HEK293 (cell line): ENCODE measurements around the gene WDR74.

Source experiments
- CTCF ChIA-PET: fragments of 350-600 bp; formaldehyde crosslinking; extraction: SDS; loops from one replicate; lab custom pipeline; 2021; ENCODE audit warnings: antibody characterized with exemption; lab: Yijun Ruan, JAX
- POLR2A ChIA-PET: fragments of 300-600 bp; formaldehyde crosslinking; extraction: SDS; loops from one replicate; lab custom pipeline; 2020; ENCODE audit warnings: antibody characterized with exemption, inconsistent platforms; lab: Yijun Ruan, JAX
- H3K27ac ChIP-seq: fragments of 200-500 bp; sonication (Bioruptor generic); 2 replicates; pipeline ENCODE4 v1.5.1; 2014; ENCODE audit warnings: low read depth, low read length, control low read depth, inconsistent platforms; ENCODE audit errors: extremely low read depth
- H3K36me3 ChIP-seq, 2 experiments: fragments of 200-500 bp in 1 of 2; sonication (Bioruptor generic) in 1 of 2; 1 replicate in 1 of 2; 2 replicates in 1 of 2; pipeline ENCODE4 v1.5.1; 2014 to 2017; ENCODE audit warnings: inconsistent platforms in 2 of 2, low read length in 2 of 2; ENCODE audit not compliant: control insufficient read depth in 2 of 2, insufficient read depth in 1 of 2
- H3K4me1 ChIP-seq: fragments of 200-500 bp; sonication (Bioruptor generic); 2 replicates; pipeline ENCODE4 v1.5.1; 2014; ENCODE audit warnings: mild to moderate bottlenecking, low read length, inconsistent platforms; ENCODE audit not compliant: control insufficient read depth, insufficient read depth
- H3K4me3 ChIP-seq: 2 replicates; pipeline ENCODE4 v1.5.1; 2011; ENCODE audit warnings: low read depth, mild to moderate bottlenecking, control low read depth, low read length, moderate library complexity
- H3K9me3 ChIP-seq: fragments of 200-500 bp; sonication (Bioruptor generic); 2 replicates; pipeline ENCODE4 v1.5.1; 2014; ENCODE audit warnings: low read depth, low read length, inconsistent platforms; ENCODE audit not compliant: control insufficient read depth, insufficient read depth
- FEZF1 ChIP-seq: fragments of 450-650 bp; formaldehyde crosslinking; IDR thresholded peaks from 2 replicates; pipeline ENCODE4 v1.5.1; 2016; ENCODE audit warnings: missing biosample characterization, missing genetic modification characterization
- HOXC10 ChIP-seq: sonication (generic); formaldehyde crosslinking; IDR thresholded peaks from 2 replicates; pipeline ENCODE4 v1.8.1; 2023; ENCODE audit warnings: mild to moderate bottlenecking, missing genetic modification reagents
- IKZF3 ChIP-seq: fragments of 450-650 bp; IDR thresholded peaks from 2 replicates; pipeline ENCODE4 v1.5.0; 2018; ENCODE audit warnings: missing biosample characterization, mild to moderate bottlenecking, missing genetic modification characterization, moderate library complexity
- KLF16 ChIP-seq: fragments of 450-650 bp; formaldehyde crosslinking; IDR thresholded peaks from 2 replicates; pipeline ENCODE4 v1.5.1; 2017; ENCODE audit warnings: missing biosample characterization, missing genetic modification characterization
- KLF7 ChIP-seq: fragments of 450-650 bp; formaldehyde crosslinking; IDR thresholded peaks from 2 replicates; pipeline ENCODE4 v1.5.1; 2016; ENCODE audit warnings: missing biosample characterization, missing genetic modification characterization, borderline replicate concordance
- SCRT1 ChIP-seq: fragments of 450-650 bp; formaldehyde crosslinking; IDR thresholded peaks from 2 replicates; pipeline ENCODE4 v1.5.1; 2016; ENCODE audit warnings: missing biosample characterization, missing genetic modification characterization, borderline replicate concordance
- SP3 ChIP-seq: fragments of 450-650 bp; formaldehyde crosslinking; IDR thresholded peaks from 2 replicates; pipeline ENCODE4 v1.5.1; 2016; ENCODE audit warnings: missing biosample characterization, missing genetic modification characterization
- TCF7L2 ChIP-seq: IDR thresholded peaks from 2 replicates; pipeline ENCODE4 v1.6.1; 2011; ENCODE audit warnings: low read depth, mild to moderate bottlenecking, inconsistent platforms, low read length, moderate library complexity, borderline replicate concordance
- ZBTB48 ChIP-seq: fragments of 450-650 bp; formaldehyde crosslinking; IDR thresholded peaks from 2 replicates; pipeline ENCODE4 v1.5.1; 2016; ENCODE audit warnings: missing biosample characterization, missing genetic modification characterization
- ZBTB7A ChIP-seq: fragments of 450-650 bp; formaldehyde crosslinking; IDR thresholded peaks from 2 replicates; pipeline ENCODE4 v1.5.1; 2016; ENCODE audit warnings: low read depth, missing biosample characterization, missing genetic modification characterization
- ZNF138 ChIP-seq: fragments of 450-650 bp; formaldehyde crosslinking; IDR thresholded peaks from 2 replicates; pipeline ENCODE4 v1.5.1; 2016; ENCODE audit warnings: missing biosample characterization, missing genetic modification characterization, borderline replicate concordance
- ZNF174 ChIP-seq: fragments of 450-650 bp; formaldehyde crosslinking; IDR thresholded peaks from 2 replicates; pipeline ENCODE4 v1.5.0; 2017; ENCODE audit warnings: missing biosample characterization, mild to moderate bottlenecking, missing genetic modification characterization
- ZNF214 ChIP-seq: fragments of 450-650 bp; formaldehyde crosslinking; IDR thresholded peaks from 2 replicates; pipeline ENCODE4 v1.5.1; 2017; ENCODE audit warnings: missing biosample characterization, mild to moderate bottlenecking, missing genetic modification characterization, borderline replicate concordance
- ZNF223 ChIP-seq: fragments of 450-650 bp; formaldehyde crosslinking; IDR thresholded peaks from 2 replicates; pipeline ENCODE4 v1.5.1; 2016; ENCODE audit warnings: missing biosample characterization, missing genetic modification characterization
- ZNF366 ChIP-seq: fragments of 450-650 bp; formaldehyde crosslinking; conservative IDR thresholded peaks from 2 replicates; pipeline ENCODE4 v1.5.1; 2016; ENCODE audit warnings: missing biosample characterization, missing genetic modification characterization
- ZNF514 ChIP-seq: fragments of 450-650 bp; formaldehyde crosslinking; IDR thresholded peaks from 2 replicates; pipeline ENCODE4 v1.5.1; 2016; ENCODE audit warnings: missing biosample characterization, missing genetic modification characterization
- ZNF560 ChIP-seq: fragments of 450-650 bp; formaldehyde crosslinking; IDR thresholded peaks from 2 replicates; pipeline ENCODE4 v1.5.1; 2017; ENCODE audit warnings: missing biosample characterization, missing genetic modification characterization, borderline replicate concordance
- ZNF623 ChIP-seq: fragments of 450-650 bp; formaldehyde crosslinking; IDR thresholded peaks from 2 replicates; pipeline ENCODE4 v1.5.1; 2016; ENCODE audit warnings: missing biosample characterization, missing genetic modification characterization
- ZNF626 ChIP-seq: fragments of 450-650 bp; sonication (Bioruptor Pico); formaldehyde crosslinking; IDR thresholded peaks from 2 replicates; pipeline ENCODE4 v1.5.1; 2018; ENCODE audit warnings: missing biosample characterization, missing genetic modification characterization, inconsistent platforms
- ZNF707 ChIP-seq: fragments of 450-650 bp; formaldehyde crosslinking; IDR thresholded peaks from 2 replicates; pipeline ENCODE4 v1.5.1; 2016; ENCODE audit warnings: missing biosample characterization, missing genetic modification characterization
- TF ChIP-seq, protein P1 (sequence below): fragments of 450-650 bp; formaldehyde crosslinking; IDR thresholded peaks from 2 replicates; pipeline ENCODE4 v1.5.1; 2016; ENCODE audit warnings: missing biosample characterization, missing genetic modification characterization
- TF ChIP-seq, protein P2 (sequence below): fragments of 450-650 bp; formaldehyde crosslinking; IDR thresholded peaks from 2 replicates; pipeline ENCODE4 v1.5.1; 2017; ENCODE audit warnings: missing biosample characterization, missing genetic modification characterization
- TF ChIP-seq, protein P3 (sequence below): IDR thresholded peaks from 2 replicates; pipeline ENCODE4 v1.6.1; 2011; ENCODE audit warnings: mild to moderate bottlenecking, low read depth, low read length, borderline replicate concordance

WDR74 gene

DNA sequence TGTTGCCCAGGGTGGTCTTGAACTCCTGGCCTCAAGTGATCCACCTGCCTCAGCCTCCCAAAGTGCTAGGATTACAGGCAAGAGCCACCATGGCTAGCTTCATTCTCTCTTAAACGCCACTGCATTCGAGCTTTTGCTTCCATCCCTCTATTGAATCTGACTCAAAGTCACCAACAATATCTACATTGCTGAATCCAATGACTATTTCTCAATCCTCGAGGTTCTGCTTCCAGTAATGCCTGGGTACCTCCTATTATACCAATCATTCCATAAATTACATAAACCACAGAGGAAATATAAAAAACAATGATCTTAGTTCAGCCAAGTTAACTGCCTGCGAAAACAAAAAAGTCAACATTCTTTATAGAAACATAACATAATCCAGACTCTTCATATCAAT, 22.3 kb downstream of the WDR74 start (continued):
- no peak for TF ChIP-seq ZBTB48 (tag by site-specific recombination)
- no peak for TF ChIP-seq IKZF3

DNA sequence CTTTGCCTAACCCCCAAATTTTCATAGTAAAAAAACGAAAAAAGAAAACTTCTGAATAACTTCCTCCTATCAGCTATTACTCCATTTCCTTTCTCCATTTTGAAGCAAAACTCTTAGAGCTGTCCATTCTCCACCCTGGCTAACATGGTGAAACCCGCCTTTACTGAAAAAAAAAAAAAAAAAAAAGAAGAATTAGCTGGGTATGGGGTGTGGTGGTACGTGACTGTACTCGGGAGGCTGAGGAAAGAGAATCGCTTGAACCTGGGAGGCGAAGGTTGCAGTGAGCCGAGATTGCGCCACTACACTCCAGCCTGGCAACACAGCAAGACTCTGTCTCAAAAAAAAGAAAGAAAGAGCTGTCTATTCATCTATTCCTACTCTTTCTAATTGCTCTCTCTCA, 22.8 kb downstream of the WDR74 start:
- Histone ChIP-seq H3K4me1 (no peaks in the 10 kb centered on the region), H3K9me3 (no peaks in the 10 kb centered on the region), H3K27ac (no peak overlapping the region), H3K4me3 (no peak overlapping the region), H3K36me3 (peaks cover 25 to 54% of the 10 kb centered on the region in 2 experiments; a peak in 2 of 3 replicates)
- TF ChIP-seq, protein P1, sequence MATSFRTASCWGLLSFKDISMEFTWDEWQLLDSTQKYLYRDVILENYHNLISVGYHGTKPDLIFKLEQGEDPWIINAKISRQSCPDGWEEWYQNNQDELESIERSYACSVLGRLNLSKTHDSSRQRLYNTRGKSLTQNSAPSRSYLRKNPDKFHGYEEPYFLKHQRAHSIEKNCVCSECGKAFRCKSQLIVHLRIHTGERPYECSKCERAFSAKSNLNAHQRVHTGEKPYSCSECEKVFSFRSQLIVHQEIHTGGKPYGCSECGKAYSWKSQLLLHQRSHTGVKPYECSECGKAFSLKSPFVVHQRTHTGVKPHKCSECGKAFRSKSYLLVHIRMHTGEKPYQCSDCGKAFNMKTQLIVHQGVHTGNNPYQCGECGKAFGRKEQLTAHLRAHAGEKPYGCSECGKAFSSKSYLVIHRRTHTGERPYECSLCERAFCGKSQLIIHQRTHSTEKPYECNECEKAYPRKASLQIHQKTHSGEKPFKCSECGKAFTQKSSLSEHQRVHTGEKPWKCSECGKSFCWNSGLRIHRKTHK (tag by site-specific recombination), result no peak
- TF ChIP-seq ZNF626 (tag by site-specific recombination) (no peak), KLF7 (tag by site-specific recombination) (no peak), SCRT1 (tag by site-specific recombination) (no peak), HOXC10 (CRISPR knock-in tag) (no peak), ZNF214 (tag by site-specific recombination) (no peak), ZNF138 (tag by site-specific recombination) (no peak), ZBTB7A (no peak)
- POLR2A ChIA-PET, result interaction anchor here (1.2 to 3.2 kb wide), 3 partner anchors 11 to 25 kb away, joined by 4 to 11 read pairs (median 9); partner anchors contain the start of genes NXF1, STX5 and TEX54
- CTCF ChIA-PET, result interaction anchor here (0.9 to 1.8 kb wide), 4 partner anchors 13 to 159 kb away, joined by 4 to 5 read pairs (median 4); partner anchors contain the start of gene TEX54

DNA sequence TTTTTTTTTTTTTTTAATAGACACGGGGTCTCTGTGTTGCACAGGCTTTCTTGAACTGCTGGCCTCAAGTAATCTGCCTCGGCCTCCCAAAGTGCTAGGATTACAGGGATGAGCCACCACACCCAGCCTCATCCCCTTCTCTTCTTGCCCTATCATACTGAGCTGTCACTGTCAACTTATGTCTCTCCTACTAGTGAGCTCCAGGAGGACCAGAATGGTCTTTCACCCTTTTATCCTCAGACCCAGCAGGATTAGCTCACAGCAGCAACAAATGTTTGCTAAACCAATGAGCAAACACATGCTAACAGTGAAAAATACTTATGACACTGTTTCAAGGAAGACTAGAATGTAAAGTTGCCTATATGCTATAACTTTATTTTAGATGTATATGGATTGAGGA, 27.7 kb downstream of the WDR74 start:
- ChIA-PET CTCF (interaction anchor here (0.6 to 0.8 kb wide), 5 partner anchors 21 to 1051 kb away, joined by 3 to 5 read pairs (median 4); no protein-coding TSS in a partner anchor), POLR2A (interaction anchor here (0.6 to 2.9 kb wide), 6 partner anchors 10 to 30 kb away, joined by 3 to 14 read pairs (median 4); partner anchors contain the start of genes STX5, TEX54 and TMEM179B)
- no peak for TF ChIP-seq ZNF560 (tag by site-specific recombination)
- TF ChIP-seq ZNF626 (tag by site-specific recombination), result no peak
- TF ChIP-seq FEZF1, result no peak
- no peak for TF ChIP-seq ZNF174
- no peaks in the 10 kb centered on the region for H3K4me1 ChIP-seq
- peaks cover 10 to 26% of the 10 kb centered on the region in 2 experiments; a peak in 2 of 3 replicates for H3K36me3 ChIP-seq
- H3K27ac ChIP-seq, result no peak overlapping the region
- no peak overlapping the region for H3K4me3 ChIP-seq
- H3K9me3 ChIP-seq, result no peaks in the 10 kb centered on the region

DNA sequence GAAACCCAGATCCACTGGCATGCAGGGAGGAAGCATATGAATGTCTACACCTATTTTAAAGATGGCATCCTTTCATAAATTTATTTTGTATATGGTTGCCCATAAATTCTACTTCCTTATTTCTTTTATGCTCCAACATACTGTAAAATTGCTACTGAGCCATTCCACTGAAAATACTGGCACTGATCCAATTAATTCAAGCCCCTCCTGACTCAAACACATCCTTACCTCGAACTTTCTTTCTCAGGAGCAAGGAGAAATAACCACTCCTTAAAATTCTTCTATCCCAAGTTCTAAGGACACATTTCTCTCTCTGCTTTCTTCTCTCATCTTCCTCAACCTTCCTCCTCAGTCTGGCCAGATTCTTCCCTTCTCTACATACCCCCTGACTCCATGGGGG, 28.6 kb downstream of the WDR74 start:
- CTCF ChIA-PET, result no interaction called here
- POLR2A ChIA-PET, result interaction anchor here (1.2 kb wide), 1 partner anchor 24 kb away, joined by 3 read pairs; no protein-coding TSS in a partner anchor
- TF ChIP-seq ZNF514, result no peak
- TF ChIP-seq SP3 (tag by site-specific recombination), result no peak
- no peak for TF ChIP-seq TCF7L2
- TF ChIP-seq ZNF707 (tag by site-specific recombination), result no peak
- no peak for TF ChIP-seq ZNF623
- TF ChIP-seq, protein P2, sequence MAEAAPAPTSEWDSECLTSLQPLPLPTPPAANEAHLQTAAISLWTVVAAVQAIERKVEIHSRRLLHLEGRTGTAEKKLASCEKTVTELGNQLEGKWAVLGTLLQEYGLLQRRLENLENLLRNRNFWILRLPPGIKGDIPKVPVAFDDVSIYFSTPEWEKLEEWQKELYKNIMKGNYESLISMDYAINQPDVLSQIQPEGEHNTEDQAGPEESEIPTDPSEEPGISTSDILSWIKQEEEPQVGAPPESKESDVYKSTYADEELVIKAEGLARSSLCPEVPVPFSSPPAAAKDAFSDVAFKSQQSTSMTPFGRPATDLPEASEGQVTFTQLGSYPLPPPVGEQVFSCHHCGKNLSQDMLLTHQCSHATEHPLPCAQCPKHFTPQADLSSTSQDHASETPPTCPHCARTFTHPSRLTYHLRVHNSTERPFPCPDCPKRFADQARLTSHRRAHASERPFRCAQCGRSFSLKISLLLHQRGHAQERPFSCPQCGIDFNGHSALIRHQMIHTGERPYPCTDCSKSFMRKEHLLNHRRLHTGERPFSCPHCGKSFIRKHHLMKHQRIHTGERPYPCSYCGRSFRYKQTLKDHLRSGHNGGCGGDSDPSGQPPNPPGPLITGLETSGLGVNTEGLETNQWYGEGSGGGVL (tag by site-specific recombination), result no peak
- no peak for TF ChIP-seq ZNF366 (tag by site-specific recombination)
- no peak for TF ChIP-seq KLF16 (tag by site-specific recombination)
- TF ChIP-seq, protein P3, sequence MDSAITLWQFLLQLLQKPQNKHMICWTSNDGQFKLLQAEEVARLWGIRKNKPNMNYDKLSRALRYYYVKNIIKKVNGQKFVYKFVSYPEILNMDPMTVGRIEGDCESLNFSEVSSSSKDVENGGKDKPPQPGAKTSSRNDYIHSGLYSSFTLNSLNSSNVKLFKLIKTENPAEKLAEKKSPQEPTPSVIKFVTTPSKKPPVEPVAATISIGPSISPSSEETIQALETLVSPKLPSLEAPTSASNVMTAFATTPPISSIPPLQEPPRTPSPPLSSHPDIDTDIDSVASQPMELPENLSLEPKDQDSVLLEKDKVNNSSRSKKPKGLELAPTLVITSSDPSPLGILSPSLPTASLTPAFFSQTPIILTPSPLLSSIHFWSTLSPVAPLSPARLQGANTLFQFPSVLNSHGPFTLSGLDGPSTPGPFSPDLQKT, result no peak
- no peak for TF ChIP-seq ZNF626 (tag by site-specific recombination)
- no peak for TF ChIP-seq ZNF223 (tag by site-specific recombination)
- TF ChIP-seq, all 188 proteins: peak for 0
- Histone ChIP-seq H3K4me1 (no peaks in the 10 kb centered on the region), H3K36me3 (peaks cover 3 to 20% of the 10 kb centered on the region in 2 experiments; a peak in 2 of 3 replicates), H3K9me3 (no peaks in the 10 kb centered on the region), H3K4me3 (no peak overlapping the region), H3K27ac (no peak overlapping the region)
